Testis (tissue), 2 donors: ENCODE measurements around the gene SNED1.

ENCODE experiments used
- CTCF ChIP-seq, 3 experiments: fragments of 450-650 bp in 2 of 3; fragments of 200-600 bp in 1 of 3; sonication (generic) in 1 of 3; IDR thresholded peaks; one replicate each; pipeline ENCODE4 v1.5.1; 2016 to 2019; ENCODE audit warnings: antibody characterized with exemption in 3 of 3, mild to moderate bottlenecking in 2 of 3, moderate library complexity in 1 of 3
- POLR2A ChIP-seq: fragments of 450-650 bp; IDR thresholded peaks from one replicate; pipeline ENCODE4 v1.6.1; 2017; ENCODE audit warnings: antibody characterized with exemption, mild to moderate bottlenecking, moderate library complexity

- TF ChIP-seq CTCF (IDR thresholded peaks at IDR 0.05) (no peak), POLR2A (no peak)
These were observed 8.8 kb upstream of the SNED1 start for GRCh38 chr2:240989451-240990265.
